IPS-18c (cell line): ENCODE results near the gene USP34.
"Not testable (repeated sequence)": the region's sequence is repeated elsewhere in the genome, so short reads cannot be mapped to it uniquely, and the experiment has no call there.

Source experiments
- H3K4me3 ChIP-seq: 2 replicates; pipeline ENCODE4 v1.7.0; 2013; ENCODE audit warnings: low read depth, mild to moderate bottlenecking, low read length, moderate library complexity; ENCODE audit not compliant: insufficient read depth
- H3K9me3 ChIP-seq: one replicate; pipeline ENCODE4 v1.6.1; 2013; ENCODE audit warnings: mild to moderate bottlenecking, low read length, moderate library complexity; ENCODE audit not compliant: control insufficient read depth, insufficient read depth

Gene USP34

GRCh38 chr2:61205132-61205531 is 265.8 kb downstream of the USP34 start:
- H3K9me3 ChIP-seq = peaks cover under 1% of the 10 kb centered on the region

GRCh38 chr2:61196671-61197070 is 274.2 kb downstream of the USP34 start:
- H3K4me3 ChIP-seq = no peak overlapping the region
- H3K9me3 ChIP-seq = peaks cover 2% of the 10 kb centered on the region

More at GRCh38 chr2:61205132-61205531, 265.8 kb downstream of the USP34 start:
- H3K4me3 ChIP-seq = no peak overlapping the region

- H3K9me3 ChIP-seq, H3K4me3 ChIP-seq: not testable (repeated sequence)
Observed at GRCh38 chr2:61194646-61195045, 276.2 kb downstream of the USP34 start.

GRCh38 chr2:61193670-61194561 is 277.0 kb downstream of the USP34 start:
- Histone ChIP-seq H3K9me3 (no peaks in the 10 kb centered on the region), H3K4me3 (no peak overlapping the region)

- Histone ChIP-seq H3K9me3 (no peaks in the 10 kb centered on the region), H3K4me3 (no peak overlapping the region)
Observed at GRCh38 chr2:61187085-61187484, 283.8 kb downstream of the USP34 start.

DNA sequence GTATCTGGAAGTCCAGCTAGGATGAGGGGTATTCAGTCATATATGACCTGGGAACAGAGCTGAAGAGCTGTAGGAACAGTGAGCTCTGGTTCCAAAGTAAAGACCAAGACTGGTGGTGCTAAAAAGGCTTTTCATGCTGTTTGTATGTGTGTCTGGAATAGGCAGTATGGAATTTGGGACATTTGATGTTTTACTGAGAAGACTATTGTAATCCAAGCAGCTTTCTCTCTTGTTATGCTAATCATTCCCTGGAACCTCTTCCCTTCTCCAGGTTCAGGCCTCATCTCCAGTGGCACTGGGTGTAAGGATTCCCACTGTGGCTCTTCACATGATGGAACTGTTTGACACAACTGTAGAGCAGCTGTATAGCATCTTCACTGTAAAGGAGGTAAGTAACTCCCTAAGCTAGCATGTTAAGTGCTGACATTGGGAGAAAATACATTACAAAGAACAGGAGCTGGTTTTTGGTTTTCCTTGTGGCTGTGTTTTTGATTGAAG is 285.6 kb downstream of the USP34 start:
- no peaks in the 10 kb centered on the region for H3K9me3 ChIP-seq
- no peak overlapping the region for H3K4me3 ChIP-seq

DNA sequence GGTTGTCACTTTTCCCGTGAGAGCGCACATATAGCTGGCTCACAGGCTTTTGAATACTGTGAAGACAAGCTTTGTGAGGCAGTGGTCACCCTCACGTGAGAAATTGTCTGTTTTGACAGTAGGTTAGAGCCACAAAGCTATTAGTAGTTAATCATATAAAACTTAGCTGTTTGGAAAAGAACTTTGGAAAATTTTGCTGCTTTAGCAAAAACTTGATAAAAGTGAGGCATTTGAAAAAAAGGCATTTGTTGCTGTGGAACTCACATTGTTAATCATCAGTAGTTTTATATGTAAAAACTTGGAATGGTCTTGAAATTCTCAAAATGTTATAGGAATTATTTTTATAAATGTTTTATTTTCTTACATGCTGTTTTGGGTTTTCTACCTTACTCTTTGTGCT is 286.6 kb downstream of the USP34 start:
- no peaks in the 10 kb centered on the region for H3K9me3 ChIP-seq
- no peak overlapping the region for H3K4me3 ChIP-seq

DNA sequence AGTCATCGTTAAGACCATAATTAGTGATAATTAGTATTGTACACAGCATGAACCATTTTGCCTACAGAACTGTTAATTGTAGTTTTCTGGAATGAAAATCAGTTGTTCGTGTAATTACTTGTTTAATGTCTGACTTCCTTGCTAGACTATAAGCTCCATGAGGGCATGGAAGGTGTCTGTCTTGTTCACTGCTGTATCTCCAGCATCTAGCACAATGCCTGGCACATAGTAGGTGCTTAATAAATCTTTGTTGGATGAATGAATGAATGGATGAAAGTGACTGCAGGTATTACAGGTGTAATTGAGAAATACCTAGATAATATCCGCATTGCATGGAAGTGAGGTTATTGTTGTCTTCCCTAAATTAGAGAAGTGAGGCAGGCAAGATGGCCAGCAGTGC is 287.1 kb downstream of the USP34 start:
- H3K4me3 ChIP-seq = no peak overlapping the region
- H3K9me3 ChIP-seq = no peaks in the 10 kb centered on the region

DNA sequence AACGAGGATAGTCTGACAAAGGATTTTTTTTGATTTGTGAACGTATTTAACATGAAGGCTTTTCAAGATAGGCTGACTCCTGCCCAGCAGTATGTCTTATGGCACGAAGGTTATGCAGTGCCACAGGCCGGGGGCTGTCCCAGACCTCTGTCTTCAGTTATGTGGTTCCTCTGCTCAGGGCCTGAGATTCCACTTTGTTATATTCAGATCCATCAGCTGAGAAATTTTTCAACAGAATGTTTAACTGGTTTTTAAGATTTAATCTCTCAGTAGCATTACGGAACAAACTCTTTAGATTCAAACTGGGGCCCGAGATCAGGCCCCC is 288.9 kb downstream of the USP34 start:
- Histone ChIP-seq H3K4me3 (no peak overlapping the region), H3K9me3 (no peaks in the 10 kb centered on the region)

GRCh38 chr2:61181382-61182058 is 289.4 kb downstream of the USP34 start:
- no peak overlapping the region for H3K4me3 ChIP-seq
- no peaks in the 10 kb centered on the region for H3K9me3 ChIP-seq

DNA sequence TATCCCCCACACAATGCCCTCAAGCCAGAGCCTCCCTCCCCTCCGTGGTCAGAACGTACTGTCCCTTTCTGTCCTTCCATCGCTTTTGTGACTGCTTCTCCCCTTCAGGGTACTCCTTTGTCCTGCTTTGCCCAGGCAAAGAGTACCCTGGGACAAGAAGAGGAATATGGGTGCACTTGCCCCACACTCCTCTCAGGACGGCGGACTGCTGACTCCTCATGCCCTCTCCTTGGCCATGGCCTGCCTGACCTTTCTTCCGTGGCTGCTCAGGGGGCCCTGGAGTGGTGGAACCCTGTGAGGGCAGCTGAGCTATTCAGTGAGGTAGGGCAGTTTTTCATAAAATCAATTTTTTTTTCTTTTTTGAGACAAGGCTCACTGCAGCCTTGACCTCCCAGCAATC is 290.2 kb downstream of the USP34 start:
- H3K9me3 ChIP-seq = no peaks in the 10 kb centered on the region
- H3K4me3 ChIP-seq = no peak overlapping the region

DNA sequence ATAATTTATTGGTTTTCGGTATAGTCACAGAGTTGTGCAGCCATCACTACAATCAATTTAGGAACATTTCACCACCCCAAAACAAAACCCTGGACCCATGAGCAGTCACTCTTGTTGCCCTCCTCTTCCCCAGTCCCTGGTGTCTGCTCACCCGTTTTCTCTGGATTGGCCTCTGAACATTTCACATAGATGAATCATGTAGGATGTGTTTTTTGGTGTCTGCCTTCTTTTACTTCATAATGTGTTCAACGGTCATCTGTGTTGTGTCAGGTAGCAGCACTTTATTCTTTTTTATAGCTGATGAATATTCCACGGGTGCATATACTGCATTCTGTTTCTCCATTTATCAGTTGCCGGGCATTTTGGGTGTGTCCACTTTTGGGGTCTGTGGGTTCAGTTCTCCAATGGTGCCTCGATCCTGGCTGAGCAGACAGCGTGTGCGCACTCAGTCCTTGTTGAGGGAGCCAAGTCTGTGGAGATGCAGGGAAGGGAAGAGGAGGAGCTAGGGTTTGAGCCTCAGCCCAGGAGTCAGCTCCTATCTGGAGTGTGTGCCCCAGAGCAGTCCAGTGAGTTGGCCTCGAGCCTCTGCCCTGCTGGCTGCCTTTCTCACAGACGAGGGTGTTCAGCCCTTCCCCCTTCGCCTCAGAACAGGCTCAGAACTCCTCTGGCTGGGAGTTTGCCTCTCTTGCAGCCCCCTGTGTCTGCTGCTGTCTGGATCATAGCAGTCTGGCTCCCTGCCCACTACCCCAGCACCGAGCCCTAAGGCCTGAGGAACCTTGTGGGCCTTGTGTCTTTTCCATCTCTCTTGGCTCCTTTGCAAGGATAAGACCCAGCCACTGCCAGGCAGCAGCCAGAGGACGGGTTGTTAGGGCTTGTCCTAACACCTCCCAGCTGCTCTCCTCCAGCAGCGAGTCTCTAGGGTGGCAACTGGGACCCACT is 290.9 kb downstream of the USP34 start:
- no peak overlapping the region for H3K4me3 ChIP-seq
- no peaks in the 10 kb centered on the region for H3K9me3 ChIP-seq

DNA sequence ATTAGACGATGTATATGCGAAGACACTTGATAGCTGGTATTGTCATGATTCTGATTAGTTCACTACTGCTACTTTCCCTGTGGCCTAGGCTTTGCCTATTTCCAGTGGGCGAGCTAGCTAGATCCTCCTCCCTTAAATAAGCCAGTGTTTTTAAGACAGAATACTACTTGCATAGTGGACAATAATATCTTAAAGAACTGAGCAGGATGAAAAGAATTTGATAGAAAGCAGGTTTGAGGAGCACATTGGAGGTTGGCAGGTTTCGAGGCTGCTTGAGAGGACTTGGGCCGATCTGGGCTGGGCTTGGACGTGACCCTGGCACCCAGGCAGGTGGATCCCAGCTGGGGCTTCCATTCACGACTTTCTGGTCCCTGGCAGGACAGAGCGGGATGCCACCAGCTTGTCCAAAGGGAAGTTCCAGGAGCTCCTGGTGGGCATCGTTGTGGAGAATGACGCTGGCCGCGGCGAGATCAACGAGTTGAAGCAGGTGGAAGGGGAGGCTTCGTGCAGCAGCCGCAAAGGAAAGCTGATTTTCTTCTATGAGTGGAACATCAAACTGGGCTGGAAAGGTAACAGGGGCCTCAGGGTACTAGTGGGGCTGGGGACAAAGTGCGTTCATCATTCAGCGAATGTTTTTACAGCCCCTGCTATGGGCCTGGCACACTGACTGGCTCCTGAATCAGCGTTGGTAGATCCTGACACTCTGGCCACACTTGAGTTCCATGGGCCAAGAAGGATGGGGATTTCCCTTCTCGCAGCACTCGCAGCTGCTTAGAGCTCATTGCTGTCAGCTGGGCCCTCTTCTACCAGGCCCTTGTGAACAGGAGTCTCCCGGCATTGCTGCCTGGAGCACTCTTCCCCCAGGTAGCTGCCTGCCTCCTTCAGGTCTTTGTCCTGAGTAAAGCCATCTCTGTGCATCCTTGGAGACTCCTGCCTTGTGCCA is 292.0 kb downstream of the USP34 start:
- Histone ChIP-seq H3K9me3 (no peaks in the 10 kb centered on the region), H3K4me3 (peak overlapping the region; percentile 26)

GRCh38 chr2:61177727-61178549 is 292.9 kb downstream of the USP34 start:
- Histone ChIP-seq H3K9me3 (no peaks in the 10 kb centered on the region), H3K4me3 (peak overlapping the region; percentile 64)

GRCh38 chr2:61176755-61177726 is 293.8 kb downstream of the USP34 start:
- Histone ChIP-seq H3K4me3 (peak overlapping the region; percentile 64), H3K9me3 (no peaks in the 10 kb centered on the region)
